ENCODE data around the gene FILIP1.

FILIP1 gene, protein sequence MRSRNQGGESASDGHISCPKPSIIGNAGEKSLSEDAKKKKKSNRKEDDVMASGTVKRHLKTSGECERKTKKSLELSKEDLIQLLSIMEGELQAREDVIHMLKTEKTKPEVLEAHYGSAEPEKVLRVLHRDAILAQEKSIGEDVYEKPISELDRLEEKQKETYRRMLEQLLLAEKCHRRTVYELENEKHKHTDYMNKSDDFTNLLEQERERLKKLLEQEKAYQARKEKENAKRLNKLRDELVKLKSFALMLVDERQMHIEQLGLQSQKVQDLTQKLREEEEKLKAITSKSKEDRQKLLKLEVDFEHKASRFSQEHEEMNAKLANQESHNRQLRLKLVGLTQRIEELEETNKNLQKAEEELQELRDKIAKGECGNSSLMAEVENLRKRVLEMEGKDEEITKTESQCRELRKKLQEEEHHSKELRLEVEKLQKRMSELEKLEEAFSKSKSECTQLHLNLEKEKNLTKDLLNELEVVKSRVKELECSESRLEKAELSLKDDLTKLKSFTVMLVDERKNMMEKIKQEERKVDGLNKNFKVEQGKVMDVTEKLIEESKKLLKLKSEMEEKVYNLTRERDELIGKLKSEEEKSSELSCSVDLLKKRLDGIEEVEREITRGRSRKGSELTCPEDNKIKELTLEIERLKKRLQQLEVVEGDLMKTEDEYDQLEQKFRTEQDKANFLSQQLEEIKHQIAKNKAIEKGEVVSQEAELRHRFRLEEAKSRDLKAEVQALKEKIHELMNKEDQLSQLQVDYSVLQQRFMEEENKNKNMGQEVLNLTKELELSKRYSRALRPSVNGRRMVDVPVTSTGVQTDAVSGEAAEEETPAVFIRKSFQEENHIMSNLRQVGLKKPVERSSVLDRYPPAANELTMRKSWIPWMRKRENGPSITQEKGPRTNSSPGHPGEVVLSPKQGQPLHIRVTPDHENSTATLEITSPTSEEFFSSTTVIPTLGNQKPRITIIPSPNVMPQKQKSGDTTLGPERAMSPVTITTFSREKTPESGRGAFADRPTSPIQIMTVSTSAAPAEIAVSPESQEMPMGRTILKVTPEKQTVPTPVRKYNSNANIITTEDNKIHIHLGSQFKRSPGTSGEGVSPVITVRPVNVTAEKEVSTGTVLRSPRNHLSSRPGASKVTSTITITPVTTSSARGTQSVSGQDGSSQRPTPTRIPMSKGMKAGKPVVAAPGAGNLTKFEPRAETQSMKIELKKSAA (N-terminal part only)

DNA sequence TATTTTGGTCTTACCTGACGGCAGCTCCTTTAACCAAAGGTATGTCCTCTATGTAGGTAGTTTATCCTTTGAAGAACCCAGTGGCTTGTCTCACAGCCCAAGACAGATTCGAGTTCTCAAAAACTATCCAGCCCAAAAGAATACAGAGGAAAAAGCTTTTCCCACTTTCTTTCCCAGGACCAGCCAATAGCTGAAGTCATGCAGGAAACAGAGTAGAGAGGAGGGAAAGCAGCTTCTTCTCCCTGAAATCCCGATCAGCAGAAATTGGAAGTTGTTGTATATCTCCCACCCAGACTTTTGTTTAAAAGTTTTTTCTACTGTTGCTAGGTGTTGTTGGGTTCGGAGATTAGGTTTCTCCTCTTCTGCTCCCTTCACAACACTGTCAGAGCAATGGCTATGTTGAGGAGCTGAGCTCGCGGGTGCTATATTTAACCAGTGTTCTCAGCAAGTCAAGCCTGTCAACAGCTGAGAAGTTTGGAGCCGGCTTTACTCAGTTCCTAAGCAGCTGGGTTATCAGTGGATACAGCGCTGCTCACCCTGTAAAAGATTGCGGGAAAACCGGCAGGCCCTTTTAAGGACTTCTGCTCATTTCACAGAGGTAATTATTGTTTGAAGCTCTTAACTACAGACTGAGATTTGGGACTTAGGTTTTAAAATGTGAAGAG, at the start of gene FILIP1:
FILIP1 (minus strand) TSS at position 401 of the 665 bp plus-strand sequence. CDS start 78,828 bp downstream, outside the sequence.
- peak; percentile 31 for DNase-seq

DNA sequence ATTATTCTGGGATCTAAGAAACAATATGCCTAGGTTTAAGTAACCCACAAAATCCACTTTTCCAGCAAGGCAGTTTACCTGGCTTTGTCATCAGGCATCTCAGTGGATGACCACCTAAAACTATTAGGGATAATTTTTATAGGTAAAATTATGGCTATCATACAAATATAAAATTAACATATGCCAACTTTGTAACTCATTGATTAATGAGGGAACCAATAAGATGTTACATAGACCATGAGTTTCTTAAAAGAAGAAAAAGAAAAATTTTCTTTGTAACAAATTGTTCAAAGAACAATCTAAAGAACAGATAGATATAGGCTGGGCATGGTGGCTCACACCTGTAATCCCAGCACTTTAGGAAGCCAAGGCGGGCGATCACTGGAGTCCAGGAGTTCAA, 49.7 kb upstream of the FILIP1 start:
- DNase-seq: no peak

DNA sequence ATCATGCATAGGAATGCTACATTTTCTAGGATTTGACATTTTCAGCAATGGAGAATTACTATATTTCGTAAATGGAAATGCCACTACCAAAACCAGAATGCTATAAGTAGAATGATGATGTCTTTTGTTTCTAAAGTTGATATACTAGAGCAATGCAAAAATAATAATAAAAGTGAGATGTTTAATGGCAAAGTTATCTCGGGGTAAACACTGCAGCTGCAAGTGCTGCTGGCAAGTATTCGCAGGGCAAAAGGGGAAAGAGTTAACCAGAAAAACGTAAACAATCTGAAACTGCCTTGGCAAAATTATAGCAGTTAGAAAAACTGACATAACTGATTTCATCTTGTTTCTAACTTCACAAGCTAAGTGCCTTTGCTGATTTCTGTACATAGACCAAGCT, 45.5 kb upstream of the FILIP1 start:
- no peak for DNase-seq

DNA sequence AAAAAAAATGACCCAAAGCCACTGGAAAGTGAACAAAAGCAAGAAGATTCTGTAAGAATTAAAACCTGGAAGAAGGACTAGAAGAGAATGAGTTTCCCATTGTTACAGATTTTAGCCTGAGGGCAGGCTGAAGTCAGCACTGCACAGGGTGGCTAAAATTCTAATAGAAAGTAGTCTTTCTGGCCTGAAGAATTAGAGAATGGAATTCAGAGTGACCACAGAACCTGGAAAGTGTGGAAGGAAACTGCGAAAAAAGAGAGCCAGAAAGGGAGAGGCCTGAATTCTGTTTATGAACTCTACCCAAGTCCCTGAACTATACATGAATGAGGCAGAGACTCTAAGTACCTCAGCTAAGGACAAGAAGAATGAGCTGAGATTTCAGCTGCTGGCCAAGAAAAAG, 38.9 kb upstream of the FILIP1 start:
- DNase-seq: no peak

DNA sequence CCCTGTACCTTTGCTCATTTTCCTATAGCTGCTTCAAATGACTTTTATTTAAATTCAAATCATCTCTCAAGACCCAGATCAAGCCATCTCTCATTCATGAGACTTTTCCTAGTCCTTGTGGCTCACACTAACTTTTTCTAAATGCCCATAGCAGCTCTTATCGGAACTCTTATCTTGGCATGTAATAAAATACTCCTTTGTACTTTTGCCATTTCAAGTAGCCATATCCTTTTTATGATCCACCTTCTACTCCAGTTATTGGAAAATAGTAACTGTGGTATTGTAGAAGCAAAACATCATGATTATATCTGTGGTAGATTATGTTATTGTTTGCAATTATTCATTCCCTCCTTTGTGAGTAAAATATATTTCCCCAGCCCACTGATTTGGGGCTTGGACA, 37.6 kb upstream of the FILIP1 start:
- no peak for DNase-seq

DNA sequence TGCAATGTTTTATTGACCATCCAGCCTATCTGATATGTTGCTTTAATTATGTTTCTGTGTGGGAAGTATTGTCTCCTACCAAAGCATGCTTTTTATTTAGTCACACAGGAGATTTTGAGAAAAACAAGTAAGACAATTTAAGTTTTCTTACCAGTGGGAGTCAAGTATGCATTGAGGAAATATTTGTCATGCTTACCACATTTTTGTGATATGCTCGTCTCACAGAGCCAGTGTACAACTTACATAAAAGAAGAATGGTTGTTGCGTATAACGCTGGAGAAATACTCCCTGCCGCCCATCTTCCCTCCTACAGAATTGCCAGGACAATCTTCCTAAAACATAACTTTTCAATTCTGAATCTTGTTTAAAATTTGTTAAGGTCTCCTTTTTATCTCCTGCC, 37.1 kb upstream of the FILIP1 start:
- no peak for DNase-seq

DNA sequence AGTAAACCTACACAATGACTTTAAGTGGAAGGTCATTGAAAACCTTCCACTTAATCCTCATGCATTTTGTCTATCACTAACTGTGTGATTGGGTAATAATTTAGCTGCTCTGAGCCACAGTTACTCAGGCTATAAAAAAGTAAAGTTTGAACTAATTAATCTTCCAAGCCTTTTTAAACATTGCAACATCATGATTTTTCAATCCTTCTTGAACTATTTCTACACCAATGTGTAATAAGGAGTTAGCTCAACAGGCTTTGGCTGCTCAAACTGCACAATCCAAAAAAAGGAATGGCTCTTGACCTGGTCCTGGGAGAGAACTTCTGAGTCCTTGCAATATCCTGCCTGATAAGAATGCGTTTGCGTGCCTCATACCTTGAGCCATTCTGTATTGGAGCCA, 34.8 kb upstream of the FILIP1 start:
- no peak for DNase-seq

DNA sequence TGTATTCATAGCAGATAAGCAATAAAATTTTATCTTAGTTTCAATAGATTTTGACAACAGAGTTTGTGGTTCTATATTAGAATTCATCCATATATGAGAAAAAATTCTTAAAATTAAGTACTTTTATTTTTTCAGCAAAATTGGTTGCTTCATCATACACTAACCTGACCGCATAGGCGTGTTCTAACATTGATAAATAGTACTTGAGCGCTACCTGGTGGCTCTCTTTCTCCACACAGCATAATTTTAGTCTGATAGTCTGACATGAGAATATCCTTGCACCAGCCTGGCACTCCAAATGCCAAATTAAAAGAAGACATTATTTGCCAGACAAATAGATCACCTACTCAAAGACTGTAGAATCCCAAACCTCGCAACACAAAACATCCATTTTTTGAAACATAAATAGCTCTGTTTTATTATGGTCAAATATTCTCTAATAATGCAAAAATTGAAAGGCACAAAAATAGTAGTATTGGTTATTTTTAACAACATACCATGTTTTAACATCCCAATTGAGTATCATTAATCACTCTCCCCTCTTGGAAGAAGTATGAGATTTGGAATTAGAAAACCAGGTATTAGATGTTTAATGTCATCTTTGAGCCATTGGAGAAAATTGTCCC, 33.0 kb upstream of the FILIP1 start:
- peak; percentile 47 for DNase-seq

DNA sequence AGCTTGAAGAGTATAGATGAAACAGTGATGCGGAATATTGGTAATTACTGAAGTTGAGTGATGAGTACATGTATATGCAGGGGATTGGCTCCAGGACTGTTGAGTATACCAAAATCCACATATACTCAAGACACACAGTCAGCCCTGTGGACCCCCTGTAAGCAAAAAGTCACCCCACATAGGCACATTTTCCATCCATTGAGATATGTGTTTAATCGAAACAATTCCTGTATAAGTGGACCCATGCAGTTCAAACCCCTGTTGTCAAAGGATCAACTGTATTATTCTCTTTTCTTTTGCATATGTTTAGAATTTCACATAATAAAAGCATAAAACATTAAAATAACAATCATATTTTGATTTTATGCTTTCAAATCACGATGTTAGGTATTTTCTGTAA, 32.1 kb upstream of the FILIP1 start:
- DNase-seq: no peak

DNA sequence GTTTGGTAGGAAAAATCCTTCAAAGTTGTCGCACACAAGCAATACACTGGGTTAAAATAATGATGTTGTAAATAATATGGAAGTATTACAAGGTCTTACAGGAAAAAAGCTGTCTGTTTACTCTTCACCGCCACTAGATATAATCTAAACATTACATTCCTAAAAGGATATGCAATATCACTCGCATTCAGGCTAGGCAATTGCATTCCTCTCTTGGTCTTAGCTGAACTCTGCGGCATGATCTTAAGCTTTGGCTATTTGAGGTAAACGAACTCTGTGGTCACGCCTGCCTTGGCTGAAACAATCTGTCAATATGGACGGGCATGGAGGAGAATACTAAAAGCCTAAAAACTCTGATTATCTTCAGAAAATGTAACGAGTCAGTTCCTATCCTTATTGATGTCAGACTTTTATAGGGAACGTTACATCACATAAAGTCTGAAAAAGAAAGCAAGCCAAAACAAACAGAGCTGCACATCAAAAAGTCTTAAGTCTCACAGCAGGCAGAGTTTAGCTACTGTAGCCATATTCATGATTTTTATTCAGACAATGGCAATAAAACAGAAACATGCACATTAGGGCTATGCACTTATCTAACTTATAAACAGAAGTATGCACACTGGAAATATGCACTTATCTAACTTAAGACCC, 30.8 kb upstream of the FILIP1 start:
- DNase-seq: peak; percentile 4

DNA sequence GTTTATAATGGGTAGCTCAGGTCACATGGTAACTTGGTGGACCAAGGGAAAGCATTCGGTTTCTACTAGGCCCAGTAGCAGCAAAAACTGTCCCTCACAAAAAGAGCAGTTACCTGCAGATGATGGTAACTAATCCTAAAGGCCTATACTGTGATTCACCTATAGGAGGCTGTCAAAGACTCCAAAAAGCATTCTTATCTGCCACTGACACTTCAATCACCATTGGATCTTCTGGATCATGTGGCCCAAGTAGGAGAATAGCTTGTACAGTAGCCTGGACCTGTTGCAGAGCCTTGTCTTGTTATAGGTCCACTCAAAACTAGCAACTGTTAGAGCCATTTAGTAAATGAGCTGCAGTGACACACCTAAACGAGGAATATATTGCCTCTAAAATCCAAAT, 23.2 kb upstream of the FILIP1 start:
- no peak for DNase-seq

DNA sequence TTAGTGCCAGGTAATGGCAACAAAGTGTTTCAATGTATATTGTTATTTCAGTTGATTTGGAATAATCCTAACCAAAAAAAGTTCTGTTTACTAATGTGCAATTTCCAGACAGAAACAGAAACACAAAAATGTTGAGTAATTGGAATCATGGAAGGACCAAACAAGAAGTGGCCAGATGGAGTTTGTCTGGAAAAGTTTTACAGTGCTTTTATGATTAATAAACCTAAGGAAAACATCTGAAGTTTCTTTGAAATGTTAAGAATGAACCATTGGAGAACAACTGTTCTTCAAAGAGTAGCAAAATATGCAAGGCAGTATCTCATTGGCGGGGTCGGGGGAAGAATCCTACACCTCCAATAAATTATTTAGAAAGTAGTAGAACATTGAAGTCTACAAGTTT, 19.0 kb upstream of the FILIP1 start:
- DNase-seq: no peak

DNA sequence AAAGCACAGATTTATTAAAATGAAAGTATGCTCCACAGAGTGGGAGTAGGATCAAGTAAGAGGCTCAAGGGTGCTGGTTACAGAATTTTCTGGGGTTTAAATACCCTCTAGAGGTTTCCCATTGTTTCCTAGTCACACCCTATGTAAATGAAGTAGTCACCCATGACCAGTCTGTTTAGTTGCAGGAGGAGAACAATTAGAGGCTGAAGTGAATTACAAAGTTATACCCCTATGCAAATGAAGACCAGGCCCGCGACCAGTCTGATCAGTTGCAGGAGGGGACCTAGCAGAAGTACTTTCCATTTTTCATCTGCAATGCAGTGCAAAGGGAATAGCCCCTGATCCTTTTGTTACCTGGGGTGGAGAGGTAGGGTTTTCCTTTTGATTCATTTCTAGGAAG, 11.8 kb upstream of the FILIP1 start:
- DNase-seq: no peak

DNA sequence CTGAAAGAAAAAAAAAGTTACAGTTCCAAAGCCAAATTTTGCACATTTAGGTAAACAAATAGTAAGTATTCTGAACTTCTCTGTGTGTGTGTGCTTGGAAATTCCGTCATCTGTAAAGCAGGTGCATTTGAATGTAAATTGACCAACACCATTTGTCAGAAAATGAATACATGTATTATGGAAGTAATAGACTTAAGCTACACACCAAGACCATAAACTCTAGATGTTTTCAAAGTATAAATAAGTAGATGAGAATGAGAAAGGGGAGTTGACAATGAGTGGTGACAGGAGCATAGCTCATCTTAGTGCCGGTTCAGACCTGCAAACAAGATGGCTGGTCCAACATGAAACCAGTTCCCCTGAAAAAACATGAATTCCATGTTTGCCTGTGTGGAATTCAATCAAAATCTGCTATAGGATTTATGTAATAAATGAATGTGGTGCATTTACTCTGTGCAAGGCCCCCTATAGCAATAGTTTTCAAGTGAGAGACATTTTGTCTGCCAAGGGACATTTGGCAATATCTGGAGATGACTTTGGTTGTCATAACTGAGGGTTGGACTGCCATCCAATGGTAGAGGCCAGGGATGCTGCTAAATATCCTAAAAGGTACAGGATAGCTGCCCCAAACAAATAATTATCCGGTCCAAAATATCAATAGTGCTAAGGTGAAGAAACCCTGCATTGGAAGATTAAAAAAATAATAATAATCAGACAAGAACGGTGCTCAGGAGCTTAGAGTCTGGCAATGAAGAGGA, 11.0 kb upstream of the FILIP1 start:
- DNase-seq: no peak

DNA sequence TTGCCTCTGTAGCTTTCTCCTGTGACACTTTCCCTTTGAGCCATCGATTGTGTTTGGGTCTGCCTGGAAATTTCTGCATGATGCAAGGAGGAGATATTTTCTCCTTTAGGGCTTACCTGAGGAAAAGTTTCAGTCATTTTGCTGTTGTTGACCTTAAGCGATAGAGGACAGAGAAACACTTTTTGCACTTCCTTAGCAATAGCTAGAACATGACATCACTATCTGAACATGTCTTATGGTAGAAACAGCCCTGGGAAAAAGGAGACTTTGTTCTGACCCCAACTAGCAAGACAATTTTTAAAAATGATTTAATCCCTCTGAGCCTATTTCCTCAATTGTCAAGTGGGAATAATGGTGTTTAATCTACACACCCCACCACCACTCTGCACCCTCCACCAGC, 9.7 kb upstream of the FILIP1 start:
- DNase-seq: no peak

DNA sequence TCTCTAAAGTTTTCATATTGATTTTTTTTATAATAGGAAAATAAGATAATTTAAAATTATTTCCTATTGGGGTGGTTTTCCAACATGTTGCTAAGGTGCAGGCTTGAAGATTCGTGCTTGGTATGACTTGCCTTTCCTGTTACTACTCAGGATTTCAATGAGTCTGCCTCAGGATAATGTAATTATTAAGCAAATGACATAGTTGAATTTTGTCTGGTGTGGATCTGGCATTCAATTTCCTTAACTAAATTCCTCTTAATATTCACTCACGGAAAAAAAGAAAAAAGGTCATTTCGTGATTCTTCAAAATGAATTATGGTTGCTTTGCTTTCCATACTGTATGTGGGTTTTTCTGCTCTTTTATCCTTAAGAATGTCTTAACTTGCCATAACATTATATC, 9.3 kb upstream of the FILIP1 start:
- no peak for DNase-seq

DNA sequence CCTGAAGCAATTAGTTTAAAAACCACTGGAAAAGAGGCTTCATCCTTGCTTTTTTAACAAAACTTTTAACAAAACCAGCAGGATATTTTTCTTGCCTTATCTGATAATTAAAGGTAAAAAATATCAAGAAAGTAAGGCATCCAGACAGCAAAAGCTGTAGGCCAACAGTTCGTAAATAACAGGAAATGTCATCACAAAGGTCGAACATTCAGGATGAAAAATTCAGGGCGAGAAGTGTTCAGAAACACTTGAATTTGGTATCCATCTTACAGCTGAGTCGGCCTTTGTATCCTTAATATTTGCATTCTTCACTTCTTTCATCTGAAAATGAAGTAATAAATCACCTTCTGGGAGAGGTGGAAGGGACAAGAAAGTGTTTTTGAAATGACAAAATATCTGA, 8.2 kb upstream of the FILIP1 start:
- DNase-seq: no peak

DNA sequence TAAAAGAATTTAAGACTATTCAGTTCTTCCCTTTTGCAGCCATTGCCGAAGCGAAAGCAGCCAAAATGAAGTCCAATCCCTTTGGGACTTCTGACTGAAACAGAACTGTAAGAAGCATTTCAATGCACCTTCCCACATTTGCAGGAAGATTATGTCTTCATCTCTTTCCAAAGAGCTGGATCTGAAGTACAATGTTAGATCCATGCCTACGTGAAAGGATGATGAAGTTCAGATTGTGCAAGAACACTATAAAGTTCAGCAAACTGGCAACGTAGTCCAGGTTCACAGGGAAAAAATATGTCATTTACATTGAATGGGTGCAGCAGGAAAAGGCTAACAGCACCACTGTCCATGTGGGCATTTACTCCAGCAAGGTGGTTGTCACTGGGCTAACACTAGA, 6.0 kb upstream of the FILIP1 start:
- no peak for DNase-seq

DNA sequence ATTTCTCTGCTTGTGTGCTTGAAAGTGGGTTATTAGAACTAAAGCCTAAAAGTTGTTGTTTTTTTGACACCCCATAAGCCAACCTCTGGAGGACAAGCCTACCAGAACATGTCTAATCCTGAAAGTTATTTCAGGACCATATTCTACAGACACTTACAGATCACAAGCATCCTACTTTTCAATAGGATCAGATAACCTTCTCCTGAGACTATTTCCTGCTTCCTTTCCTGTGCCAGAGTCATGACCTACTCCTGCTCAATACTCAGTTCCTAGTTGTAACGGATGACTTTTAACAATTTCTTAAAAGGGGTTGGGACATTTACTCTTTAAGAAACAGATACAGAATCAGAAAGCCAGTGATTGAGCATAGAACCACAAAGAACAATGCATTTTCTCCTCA, 5.3 kb upstream of the FILIP1 start:
- DNase-seq: no peak

DNA sequence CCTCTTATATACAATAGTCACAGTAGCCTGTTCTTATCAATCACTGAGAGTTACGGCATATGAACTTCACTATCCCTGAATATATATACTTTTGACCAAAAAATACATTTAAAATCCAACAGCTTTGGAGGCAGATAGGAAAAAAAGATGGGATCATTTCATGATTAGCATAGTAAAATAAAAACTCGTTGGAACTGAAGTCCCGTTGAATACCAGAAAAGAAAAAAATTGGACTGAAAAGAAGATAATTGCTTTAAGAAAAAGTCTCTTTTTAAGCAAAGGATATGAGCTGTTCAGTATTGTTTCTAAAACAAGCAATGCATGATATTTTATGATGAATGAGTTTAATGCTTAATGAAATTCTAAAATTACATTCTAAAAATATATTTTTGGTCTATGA, 4.4 kb upstream of the FILIP1 start:
- DNase-seq: no peak

DNA sequence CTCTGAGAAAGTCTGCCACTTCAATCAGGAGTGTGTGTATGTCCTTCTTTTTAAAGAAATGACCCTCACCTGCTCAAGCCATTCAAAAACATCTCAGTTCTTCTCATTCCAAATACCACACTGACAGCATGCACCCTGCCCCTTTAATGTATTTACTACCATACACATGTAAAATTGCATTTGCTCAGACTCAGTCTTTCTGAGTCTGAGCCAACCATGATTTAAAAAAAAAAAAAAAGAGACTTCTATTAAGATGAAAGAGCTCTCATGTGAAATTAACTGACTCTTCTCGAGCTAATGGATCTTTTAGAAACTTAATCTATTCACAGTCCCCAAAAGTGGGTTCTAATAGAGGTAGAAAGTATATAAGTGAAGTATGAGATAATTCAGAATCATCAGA, 1.4 kb upstream of the FILIP1 start:
- DNase-seq: no peak
